ENCODE results near the gene NUDT1.

- TF ChIP-seq CTCF (IDR thresholded peaks at IDR 0.05; ENCODE audit: low read length) (no peak), EZH2 (IDR thresholded peaks at IDR 0.05; ENCODE audit: borderline replicate concordance, low read length) (no peak)
These were observed 13.4 kb downstream of the NUDT1 start for GRCh38 chr7:2255145-2256139.
